Loucy (cell line): ENCODE measurements around the gene MAP4K5.

Experiments used
- H2AFZ ChIP-seq: fragments of 200-600 bp; sonication (generic); 2 replicates; pipeline ENCODE4 v1.6.0; 2016; ENCODE audit warnings: antibody characterized with exemption, mild to moderate bottlenecking, low read length, moderate library complexity
- H3F3A ChIP-seq: fragments of 200-600 bp; 2 replicates; pipeline ENCODE4 v1.6.0; 2016; ENCODE audit warnings: antibody characterized with exemption, low read depth, mild to moderate bottlenecking
- H3K27me3 ChIP-seq: fragments of 200-600 bp; sonication (generic); 2 replicates; pipeline ENCODE4 v1.6.1; 2014; ENCODE audit warnings: low read length, mild to moderate bottlenecking; ENCODE audit not compliant: insufficient read depth, poor library complexity, severe bottlenecking
- H3K36me3 ChIP-seq: fragments of 200-600 bp; sonication (generic); 2 replicates; pipeline ENCODE4 v1.6.1; 2016; ENCODE audit warnings: low read length; ENCODE audit not compliant: insufficient read depth
- H3K4me1 ChIP-seq: fragments of 200-600 bp; sonication (generic); 2 replicates; pipeline ENCODE4 v1.5.1; 2014; ENCODE audit warnings: low read length, mild to moderate bottlenecking; ENCODE audit not compliant: insufficient read depth, poor library complexity, severe bottlenecking
- H3K4me2 ChIP-seq: fragments of 200-600 bp; sonication (generic); 2 replicates; pipeline ENCODE4 v1.6.0; 2014; ENCODE audit warnings: antibody characterized with exemption, low read length, low read depth, mild to moderate bottlenecking; ENCODE audit not compliant: poor library complexity, severe bottlenecking
- H3K4me3 ChIP-seq: fragments of 200-600 bp; sonication (generic); 2 replicates; pipeline ENCODE4 v1.5.1; 2014; ENCODE audit warnings: low read length, mild to moderate bottlenecking, mixed read lengths; ENCODE audit not compliant: poor library complexity, severe bottlenecking
- H3K79me2 ChIP-seq: fragments of 200-600 bp; sonication (generic); 2 replicates; pipeline ENCODE4 v1.6.1; 2014; ENCODE audit warnings: low read length; ENCODE audit not compliant: insufficient read depth
- H3K9ac ChIP-seq: fragments of 200-600 bp; sonication (generic); 2 replicates; pipeline ENCODE4 v1.6.0; 2014; ENCODE audit warnings: mild to moderate bottlenecking, low read depth, low read length, moderate library complexity; ENCODE audit not compliant: poor library complexity, severe bottlenecking
- H3K9me2 ChIP-seq: fragments of 200-600 bp; sonication (generic); replicated peaks from 2 replicates; pipeline ENCODE4 v1.6.1; 2016; ENCODE audit warnings: low read depth, low read length, mixed read lengths
- H3K9me3 ChIP-seq: fragments of 200-600 bp; sonication (generic); 2 replicates; pipeline ENCODE4 v1.6.1; 2014; ENCODE audit warnings: mild to moderate bottlenecking, antibody characterized with exemption, low read length, low read depth; ENCODE audit not compliant: insufficient read depth
- H4K20me1 ChIP-seq: fragments of 200-600 bp; sonication (generic); 2 replicates; pipeline ENCODE4 v1.6.0; 2014; ENCODE audit warnings: antibody characterized with exemption, low read length, mild to moderate bottlenecking; ENCODE audit not compliant: insufficient read depth, poor library complexity, severe bottlenecking
- EZH2phosphoT487 ChIP-seq: fragments of 200-600 bp; IDR thresholded peaks from 2 replicates; pipeline ENCODE4 v1.6.1; 2018; ENCODE audit warnings: antibody characterized with exemption, mild to moderate bottlenecking, moderate library complexity, borderline replicate concordance
- TF ChIP-seq, protein P1 (sequence below): fragments of 200-600 bp; sonication (generic); conservative IDR thresholded peaks from 2 replicates; pipeline ENCODE4 v1.5.1; 2014; ENCODE audit warnings: mild to moderate bottlenecking, antibody characterized with exemption, low read length

The MAP4K5 gene

DNA sequence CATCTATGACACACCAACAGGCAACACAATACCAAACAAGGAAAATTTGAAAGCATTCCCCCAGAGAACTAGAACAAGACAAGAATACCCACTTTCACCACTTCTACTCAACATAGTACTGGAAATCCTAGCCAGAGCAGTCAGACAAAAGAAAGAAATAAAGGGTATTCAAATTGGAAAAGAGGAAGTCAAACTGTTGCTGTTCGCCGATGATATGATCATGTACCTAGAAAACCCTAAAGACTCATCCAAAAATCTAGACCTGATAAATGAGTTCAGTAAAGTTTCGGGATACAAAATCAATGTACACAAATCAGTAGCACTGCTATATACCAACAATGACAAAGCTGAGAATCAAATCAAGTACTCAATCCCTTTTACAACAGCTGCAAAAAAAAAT, 19.5 kb upstream of the MAP4K5 start:
- Histone ChIP-seq H3K4me1 (no peaks in the 10 kb centered on the region), H3K27me3 (no peaks in the 10 kb centered on the region), H3K9me2 (no peaks in the 10 kb centered on the region), H2AFZ (no peak overlapping the region), H3K4me2 (no peak overlapping the region), H3K36me3 (no peaks in the 10 kb centered on the region), H3K9ac (no peak overlapping the region), H4K20me1 (no peaks in the 10 kb centered on the region), H3K79me2 (no peaks in the 10 kb centered on the region), H3F3A (no peaks in the 10 kb centered on the region), H3K9me3 (no peaks in the 10 kb centered on the region), H3K4me3 (no peak overlapping the region)
- TF ChIP-seq EZH2phosphoT487, result no peak
- TF ChIP-seq, protein P1, sequence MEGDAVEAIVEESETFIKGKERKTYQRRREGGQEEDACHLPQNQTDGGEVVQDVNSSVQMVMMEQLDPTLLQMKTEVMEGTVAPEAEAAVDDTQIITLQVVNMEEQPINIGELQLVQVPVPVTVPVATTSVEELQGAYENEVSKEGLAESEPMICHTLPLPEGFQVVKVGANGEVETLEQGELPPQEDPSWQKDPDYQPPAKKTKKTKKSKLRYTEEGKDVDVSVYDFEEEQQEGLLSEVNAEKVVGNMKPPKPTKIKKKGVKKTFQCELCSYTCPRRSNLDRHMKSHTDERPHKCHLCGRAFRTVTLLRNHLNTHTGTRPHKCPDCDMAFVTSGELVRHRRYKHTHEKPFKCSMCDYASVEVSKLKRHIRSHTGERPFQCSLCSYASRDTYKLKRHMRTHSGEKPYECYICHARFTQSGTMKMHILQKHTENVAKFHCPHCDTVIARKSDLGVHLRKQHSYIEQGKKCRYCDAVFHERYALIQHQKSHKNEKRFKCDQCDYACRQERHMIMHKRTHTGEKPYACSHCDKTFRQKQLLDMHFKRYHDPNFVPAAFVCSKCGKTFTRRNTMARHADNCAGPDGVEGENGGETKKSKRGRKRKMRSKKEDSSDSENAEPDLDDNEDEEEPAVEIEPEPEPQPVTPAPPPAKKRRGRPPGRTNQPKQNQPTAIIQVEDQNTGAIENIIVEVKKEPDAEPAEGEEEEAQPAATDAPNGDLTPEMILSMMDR, result no peak

DNA sequence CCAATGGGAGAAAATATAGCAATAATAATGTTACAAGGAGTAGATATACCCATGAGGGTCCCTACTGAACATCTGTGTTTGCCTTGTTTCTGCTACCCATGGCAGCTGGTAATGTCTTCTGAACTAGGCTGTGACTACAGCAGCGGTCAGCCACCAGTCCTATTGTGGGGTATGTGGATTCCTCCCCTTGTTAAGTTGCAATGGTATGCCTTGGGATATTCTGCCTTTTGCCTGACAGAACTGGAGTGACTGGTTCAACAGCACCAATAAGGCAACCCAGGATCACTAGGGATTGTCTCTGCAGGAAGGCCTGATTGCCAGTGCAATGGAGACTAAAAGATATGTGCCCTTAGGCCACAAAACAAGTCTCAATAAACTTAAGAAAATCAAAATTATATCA, 17.9 kb upstream of the MAP4K5 start:
- Histone ChIP-seq H3K79me2 (no peaks in the 10 kb centered on the region), H3K27me3 (no peaks in the 10 kb centered on the region), H4K20me1 (no peaks in the 10 kb centered on the region), H3K4me1 (no peaks in the 10 kb centered on the region), H3K9ac (no peak overlapping the region), H3K9me2 (no peaks in the 10 kb centered on the region), H3K9me3 (no peaks in the 10 kb centered on the region), H3F3A (no peaks in the 10 kb centered on the region), H3K36me3 (no peaks in the 10 kb centered on the region), H2AFZ (no peak overlapping the region), H3K4me3 (no peak overlapping the region), H3K4me2 (no peak overlapping the region)
- TF ChIP-seq, protein P1, result no peak
- TF ChIP-seq EZH2phosphoT487, result no peak

DNA sequence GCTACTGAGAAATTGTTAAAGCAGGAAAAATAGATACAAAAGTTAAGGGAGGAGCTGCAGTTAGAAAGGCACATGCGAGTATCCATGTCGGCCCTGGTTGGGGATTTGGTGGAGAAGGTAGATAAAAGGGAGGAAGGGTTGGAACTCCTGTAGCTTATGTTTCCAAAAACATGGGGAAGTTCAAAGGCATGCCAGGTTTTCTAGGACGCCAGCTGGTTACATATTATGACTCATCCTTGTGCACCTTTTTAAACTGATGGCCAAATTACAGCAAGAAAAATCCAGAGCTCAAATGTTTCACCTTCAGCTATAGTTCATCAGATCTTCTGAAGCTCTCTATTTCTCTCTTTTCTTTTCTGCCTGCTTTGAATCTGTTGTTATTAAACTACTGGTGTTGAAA, 13.2 kb upstream of the MAP4K5 start:
- H3K9me3 ChIP-seq, result no peaks in the 10 kb centered on the region

More for the DNA sequence above, 13.2 kb upstream of the MAP4K5 start:
- H2AFZ ChIP-seq, result no peak overlapping the region
- H3K9me2 ChIP-seq, result no peaks in the 10 kb centered on the region
- H3K9ac ChIP-seq, result no peak overlapping the region
- no peaks in the 10 kb centered on the region for H3F3A ChIP-seq
- H3K79me2 ChIP-seq, result no peaks in the 10 kb centered on the region
- H3K4me3 ChIP-seq, result no peak overlapping the region
- H3K36me3 ChIP-seq, result no peaks in the 10 kb centered on the region
- TF ChIP-seq, protein P1, result no peak
- no peak for TF ChIP-seq EZH2phosphoT487
- no peaks in the 10 kb centered on the region for H4K20me1 ChIP-seq
- no peak overlapping the region for H3K4me2 ChIP-seq
- no peaks in the 10 kb centered on the region for H3K27me3 ChIP-seq
- H3K4me1 ChIP-seq, result no peaks in the 10 kb centered on the region
